Measurements from ENCODE around the gene TRHDE.
A peak's percentile ranks its signal among the peaks of the same experiment; 100 is the strongest.
"Not testable (repeated sequence)": the region's sequence is repeated elsewhere in the genome, so short reads cannot be mapped to it uniquely, and the experiment has no call there.

The TRHDE gene

DNA sequence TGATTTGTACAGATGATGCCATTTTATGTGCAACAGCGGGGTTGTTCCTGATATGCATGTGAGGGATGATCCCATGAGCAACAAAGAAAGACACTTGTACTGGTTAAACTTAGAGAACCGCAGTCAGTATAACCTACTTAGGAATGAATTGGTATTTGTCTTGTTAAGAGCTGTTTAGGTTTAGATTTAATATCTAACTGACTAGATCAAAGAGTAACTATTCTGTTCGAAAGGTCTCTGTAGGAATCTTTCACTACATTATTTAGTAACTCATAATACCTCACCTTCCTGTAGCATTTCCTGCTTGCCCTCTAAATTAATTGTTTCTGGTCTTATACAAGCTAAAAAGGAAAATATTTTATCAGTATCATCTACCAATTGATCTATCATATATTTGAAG, 350.4 kb downstream of the TRHDE start:
- DNase-seq (ENCODE audit: low read depth): no peak

DNA sequence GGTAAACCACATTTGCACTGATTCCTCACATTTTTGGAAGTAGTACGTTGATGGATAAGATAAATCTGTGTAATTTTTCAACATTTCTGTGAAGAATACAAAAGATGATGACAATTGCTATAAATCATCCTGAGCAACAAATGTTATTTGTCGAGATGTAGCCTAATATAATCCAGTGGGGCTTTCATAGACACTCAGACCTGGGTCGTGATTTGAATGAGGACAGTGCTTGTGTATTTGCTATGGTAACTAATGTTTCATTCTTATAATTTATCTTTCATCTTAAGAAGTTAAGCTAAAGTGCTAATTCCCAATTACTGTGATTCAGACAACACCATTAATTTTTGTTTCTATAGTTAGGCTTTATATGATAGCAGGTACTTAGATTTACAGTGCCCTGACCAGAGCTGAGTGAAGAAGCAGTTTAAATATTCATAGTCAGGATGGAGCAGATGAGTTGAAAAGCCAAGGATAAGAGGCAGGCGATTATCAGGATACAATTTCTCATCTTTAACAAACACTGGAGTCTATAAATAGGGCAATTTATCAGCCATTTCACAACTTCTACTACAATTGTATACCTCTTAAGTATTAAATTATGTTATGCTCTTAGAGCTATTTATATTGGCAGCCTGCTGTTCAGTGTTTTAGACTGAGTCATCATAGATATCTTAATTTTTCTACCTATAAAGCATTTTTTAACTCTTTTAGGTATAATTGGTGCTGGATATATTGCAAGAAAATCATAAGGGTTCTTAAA, 359.9 kb downstream of the TRHDE start:
- no peak for DNase-seq (ENCODE audit: low read depth)

DNA sequence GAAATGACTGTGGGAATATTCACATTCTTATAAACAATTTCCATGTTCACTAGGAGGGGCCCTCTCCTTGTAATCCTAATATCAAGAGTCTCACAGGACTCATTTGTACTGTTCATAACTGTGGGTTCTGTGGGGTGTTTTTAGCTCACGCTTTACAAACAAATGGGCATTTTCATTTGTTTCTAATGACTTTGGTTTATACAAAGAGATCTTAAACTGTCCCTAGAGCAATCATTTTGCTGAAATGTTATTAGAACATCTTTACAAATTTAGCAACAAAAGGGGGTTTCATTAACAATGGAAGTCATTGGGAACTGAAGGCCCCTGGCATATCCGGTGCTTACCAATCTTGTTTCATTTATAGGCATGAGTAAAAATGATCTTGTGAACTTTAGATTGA, 370.5 kb downstream of the TRHDE start:
- no peak for DNase-seq (ENCODE audit: low read depth)

DNA sequence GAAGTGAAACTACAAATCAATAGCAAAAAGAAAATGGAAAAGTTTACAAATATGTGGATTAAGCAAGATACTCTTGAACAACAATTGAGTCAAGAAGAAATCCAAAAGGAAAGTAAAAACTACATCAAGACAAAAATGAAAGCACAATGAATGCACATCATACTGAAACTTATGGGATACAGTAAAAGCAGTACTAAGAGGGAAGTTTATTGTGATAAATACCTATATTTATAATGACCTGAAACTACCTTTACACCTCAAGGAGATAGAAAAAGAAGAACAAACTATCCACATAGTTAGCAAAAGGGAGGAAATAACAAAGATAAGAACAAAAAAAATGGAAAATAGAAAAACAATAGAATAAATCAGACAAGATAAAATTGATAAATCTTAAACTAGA, 375.0 kb downstream of the TRHDE start:
- DNase-seq (ENCODE audit: low read depth): no peak

DNA sequence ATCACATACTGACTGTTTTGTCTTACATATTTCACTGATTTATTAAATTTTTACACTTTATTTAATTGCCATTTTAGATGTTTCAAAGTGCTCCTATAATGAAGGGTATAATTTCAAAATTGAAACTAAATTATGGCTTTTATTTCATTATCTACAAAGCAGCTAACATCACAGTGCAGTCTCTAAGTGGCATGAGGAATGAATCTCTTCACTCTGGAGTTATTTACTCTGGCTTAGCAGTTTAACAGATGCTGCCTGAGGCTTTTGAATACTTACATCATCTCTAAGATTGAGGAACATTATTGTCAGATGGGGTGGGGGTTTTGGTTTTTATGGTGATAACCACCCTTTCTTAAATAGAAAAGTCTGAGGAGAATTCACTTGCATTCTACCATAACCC, 386.4 kb downstream of the TRHDE start:
- no peak for DNase-seq (ENCODE audit: low read depth)

DNA sequence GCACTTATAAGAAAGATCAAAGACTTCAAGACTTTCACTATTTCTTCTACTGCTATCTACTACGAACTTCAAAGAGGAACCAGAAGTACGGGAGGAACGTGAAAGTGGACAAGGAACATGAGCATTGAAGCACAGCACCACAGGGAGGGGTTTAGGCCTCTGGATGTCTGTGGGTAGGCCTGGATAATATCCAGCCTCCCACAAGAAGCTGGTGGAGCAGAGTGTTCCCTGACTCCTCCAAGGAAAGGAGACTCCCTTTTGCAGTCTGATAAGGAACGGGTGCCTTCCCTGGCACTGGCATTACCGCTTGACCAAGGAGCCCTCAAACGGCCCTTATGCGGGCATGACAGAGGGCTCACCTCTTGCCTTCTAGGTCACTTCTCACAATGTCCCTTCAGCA, 388.0 kb downstream of the TRHDE start:
- DNase-seq (ENCODE audit: low read depth): peak; percentile 3

DNA sequence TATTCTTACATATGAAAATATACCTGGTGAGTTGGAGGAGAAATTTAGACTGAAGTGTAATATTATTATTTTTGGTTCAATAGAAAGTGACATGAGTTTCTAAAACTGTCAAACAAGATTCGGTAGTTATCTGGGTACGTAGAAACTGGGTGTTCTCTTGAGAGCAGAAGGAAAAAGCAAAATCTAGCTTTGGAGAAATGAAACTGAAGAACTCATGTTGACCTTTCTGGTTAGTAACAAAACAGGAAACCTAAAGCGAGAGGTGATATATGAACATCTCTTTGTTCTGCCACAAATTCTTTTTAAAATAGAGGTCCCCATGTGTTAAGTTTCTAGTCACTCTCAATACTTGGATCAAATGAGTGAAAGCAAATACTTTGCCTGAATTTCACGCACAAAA, 401.7 kb downstream of the TRHDE start:
- DNase-seq (ENCODE audit: low read depth): no peak

DNA sequence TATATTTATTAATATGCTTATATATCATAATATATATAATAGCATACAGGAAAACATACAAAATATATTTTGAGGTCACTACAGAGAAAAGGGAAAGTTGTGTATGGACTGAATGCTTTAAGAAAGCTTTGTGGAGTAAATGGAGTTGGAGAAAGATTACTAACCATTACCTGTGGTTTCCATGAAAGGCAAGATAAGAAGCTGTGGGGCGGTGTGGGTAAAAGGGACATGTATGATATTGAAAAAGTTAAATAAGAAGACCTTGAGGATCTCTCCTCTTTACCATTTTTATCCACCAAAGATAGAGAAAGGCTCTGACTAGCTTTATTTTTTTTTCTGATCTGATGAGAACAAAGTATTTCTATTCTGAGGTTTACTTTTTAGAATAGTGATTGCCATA, 404.4 kb downstream of the TRHDE start:
- no peak for DNase-seq (ENCODE audit: low read depth)

DNA sequence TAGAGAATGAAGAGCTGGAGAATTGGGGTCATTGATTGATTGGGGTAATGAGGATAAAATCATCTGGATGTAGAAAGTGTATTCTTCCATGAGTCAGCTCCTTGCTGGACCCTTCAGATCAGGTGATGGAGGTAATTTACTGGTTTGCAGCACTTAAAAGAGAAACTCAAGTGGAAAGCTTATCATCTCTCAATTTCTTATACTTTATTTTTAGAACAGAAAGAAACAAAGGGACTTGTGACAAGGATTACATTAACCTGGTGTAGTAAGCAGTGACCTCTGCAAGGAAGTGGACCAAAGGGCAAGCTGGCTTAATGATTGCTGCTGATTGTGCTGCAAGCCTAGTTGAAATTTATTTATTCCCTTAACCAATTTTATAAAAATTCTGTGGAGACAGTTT, 405.0 kb downstream of the TRHDE start:
- no peak for DNase-seq (ENCODE audit: low read depth)

DNA sequence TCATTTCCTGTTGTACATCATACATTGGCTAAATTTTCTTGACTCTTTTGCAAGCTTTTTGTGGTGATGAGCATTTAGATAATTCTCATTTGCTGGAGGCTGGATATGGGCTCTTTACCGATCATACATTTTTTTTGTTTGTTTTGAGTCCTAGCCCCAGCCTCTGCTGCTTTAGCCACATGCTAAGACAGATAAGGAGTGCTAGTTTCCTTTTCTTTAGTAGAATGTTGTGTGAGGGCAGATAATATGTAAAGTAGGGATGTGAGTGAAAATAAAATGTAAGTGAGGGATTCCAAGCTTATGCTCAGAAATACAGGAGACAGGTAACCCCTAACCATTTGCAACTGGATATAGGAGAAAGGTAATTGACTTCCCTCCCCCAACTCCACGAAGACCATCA, 405.7 kb downstream of the TRHDE start:
- no peak for DNase-seq (ENCODE audit: low read depth)

DNA sequence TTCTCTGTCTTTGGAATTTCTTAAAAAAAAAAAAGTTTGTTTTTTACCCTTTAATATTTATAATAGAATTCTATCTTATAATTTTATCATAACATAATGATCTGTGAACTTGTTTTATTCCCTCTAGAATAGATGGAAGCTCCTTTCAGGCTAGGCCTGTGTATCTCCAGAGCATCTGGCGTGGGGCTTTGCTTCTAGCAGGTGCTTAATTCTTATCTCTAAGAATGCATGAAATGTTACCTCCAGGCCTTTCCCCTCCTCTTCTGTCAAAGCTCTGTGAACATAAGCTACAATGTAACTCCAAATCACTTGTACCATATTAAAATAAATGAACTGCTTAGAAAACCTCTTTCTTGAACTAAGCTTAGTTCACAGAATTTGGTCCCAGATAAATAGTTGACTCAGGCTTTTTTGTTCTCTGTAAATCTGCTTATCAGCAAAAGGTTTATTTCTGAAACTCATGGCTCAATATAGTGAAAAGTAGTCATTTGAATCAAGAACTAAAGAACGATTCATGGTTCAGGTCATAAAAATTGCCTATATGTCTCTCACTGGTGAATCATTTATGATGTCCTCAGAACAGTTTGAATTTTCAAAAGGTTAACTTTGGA, 407.1 kb downstream of the TRHDE start:
- DNase-seq (ENCODE audit: low read depth): no peak

DNA sequence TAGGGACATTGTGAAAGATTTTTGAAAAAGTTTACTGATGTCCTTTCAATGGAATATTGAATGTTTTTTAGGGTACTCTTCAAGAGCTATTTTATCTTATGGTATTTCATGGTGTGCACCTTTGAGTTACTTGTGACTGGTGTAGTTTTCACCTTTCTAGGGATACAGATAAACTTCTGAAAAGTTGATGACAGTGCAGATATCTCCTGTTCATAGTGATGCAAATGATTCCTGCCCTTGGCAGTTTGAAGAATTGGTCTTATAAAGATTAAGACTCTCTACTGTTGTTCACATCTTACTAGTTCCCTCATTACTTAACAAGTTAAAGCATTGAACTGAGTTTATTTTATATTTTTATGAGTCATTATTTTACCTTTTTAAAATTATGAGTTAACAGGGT, 408.9 kb downstream of the TRHDE start:
- no peak for DNase-seq (ENCODE audit: low read depth)

DNA sequence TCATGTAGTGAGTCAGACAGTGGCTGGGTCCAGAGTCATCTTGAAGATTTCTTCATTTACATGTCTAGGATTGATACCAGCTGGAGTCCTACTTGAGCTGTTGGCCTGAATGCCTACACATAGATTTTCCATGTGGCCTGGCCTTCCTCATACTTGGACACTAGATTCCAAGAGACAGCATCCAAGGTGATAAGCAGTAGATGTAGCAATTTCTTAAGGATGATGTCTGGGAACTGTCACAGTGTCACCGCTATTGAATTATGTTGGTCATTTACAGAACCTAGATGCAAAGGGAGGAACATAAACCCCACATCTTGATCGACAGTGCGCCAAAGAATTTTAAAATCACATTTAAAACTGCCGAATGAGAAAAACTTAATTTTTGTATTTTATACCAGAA, 412.3 kb downstream of the TRHDE start:
- DNase-seq (ENCODE audit: low read depth): no peak

DNA sequence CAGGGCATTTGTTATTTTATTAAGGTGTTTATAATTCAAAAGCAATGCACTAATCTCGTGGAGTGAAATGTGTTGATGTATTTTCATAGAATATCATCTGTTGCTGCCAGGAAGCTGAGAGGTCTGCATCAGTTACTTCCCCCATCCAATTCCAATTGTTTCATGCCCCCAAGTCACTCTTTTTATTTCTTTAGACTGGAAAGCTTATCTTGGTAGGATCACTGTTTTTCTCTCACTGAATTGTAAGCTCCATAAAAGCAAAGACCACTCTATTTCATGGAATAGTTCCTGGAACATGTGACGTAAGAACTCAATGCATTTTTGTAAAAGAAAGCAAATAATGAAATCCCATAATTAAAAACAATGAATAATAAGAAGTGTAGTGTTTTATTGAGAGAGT, 420.2 kb downstream of the TRHDE start:
- DNase-seq (ENCODE audit: low read depth): no peak

DNA sequence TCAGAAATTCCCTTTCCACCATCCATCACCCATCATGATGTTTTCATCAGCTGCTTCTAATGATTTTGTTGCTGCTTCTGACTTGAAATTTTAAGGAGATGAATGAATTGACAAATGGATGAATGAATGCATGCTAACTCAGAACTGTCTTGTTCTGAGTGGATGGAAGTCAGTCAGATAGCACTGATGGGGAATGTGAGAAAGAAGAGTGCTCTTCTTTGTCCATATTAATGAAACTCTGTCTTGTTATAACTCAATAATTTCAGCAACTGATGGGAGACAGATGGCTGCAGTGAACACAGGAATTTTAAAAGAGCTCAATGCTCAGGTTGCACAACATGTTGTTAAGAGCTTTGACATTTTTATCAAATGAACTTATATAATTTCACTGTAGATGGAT, 422.0 kb downstream of the TRHDE start:
- no peak for DNase-seq (ENCODE audit: low read depth)

DNA sequence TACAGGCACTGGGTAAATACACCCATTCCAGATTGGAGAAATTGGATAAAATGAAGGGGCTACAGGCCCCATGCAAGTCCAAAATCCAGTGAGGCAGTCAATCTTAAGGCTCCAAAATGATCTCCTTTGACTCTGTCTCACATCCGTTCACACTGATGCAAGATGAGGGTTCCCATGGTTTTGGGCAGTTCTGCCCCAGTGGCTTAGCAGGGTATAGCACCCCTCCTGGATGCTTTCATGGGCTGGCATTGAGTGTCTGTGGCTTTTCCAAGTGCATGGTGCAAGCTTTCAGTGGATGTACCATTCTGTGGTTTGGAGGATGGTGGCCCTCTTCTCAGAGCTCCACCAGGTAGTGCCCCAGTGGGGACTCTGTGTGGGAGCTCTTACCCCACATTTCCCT, 427.2 kb downstream of the TRHDE start:
- DNase-seq (ENCODE audit: low read depth): no peak

DNA sequence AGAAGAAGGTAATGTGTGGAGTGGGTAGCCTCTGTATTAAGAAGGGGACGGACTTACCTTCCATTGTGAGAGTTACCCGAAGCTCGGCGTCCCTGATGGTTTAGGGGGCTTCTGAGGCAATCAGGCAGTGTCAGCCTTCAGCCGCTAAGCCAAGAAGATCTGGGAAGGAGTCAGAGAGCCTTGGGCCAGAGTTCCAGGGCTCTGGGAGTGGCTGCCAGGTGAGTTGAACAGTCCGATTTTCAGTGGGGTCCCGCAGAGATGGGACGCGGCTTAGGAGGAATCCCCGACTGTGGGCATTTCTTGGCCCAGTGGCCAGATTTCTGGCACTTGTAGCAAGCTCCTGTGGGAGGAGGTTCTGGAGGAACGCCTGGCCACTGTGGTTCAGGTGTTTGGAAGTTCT, 439.9 kb downstream of the TRHDE start:
- DNase-seq (ENCODE audit: low read depth): not testable (repeated sequence)

DNA sequence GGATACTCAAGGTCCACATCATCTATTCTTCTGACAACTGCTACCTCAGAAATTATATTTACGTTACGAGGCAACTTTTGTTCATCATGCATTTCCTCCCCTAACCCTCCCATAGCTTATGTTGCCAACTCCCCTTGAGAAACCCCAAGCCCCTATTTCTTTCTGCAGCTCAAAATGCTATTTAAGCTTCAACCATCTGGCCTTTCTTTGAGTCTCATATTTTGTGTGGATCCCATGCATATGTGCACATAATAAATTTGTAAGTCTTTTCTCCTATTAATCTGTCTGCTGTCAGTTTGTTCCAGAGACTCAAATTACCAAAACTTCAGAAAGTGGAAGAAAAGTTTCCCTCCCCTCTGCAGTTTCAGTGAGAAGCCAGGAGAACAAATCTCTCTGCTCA, 444.1 kb downstream of the TRHDE start:
- no peak for DNase-seq (ENCODE audit: low read depth)

DNA sequence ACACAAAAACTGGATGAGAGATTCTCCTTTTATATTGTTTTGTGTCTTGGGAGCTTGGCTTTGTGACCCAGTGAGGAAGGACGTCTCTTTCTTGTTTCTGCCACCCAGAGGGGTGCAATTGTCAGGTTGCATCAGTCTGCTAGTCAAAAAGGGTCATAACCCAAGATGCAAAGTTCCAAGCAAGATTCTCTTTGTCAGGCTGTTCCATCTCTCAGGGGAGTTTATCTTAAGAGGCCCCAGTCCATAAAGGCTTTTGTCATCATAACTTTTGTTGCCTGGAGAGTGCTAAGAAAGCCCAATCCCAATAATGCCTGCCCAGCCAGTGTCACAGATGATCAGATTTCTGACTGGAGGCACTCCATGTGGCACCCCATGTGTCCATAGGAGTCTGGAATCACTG, 444.9 kb downstream of the TRHDE start:
- no peak for DNase-seq (ENCODE audit: low read depth)
